SH-SY5Y (cell line): ENCODE results near the gene DNAJB14.

Experiments used
- GATA2 ChIP-seq: IDR thresholded peaks from 2 replicates; pipeline ENCODE4 v1.6.1; 2011; ENCODE audit warnings: mild to moderate bottlenecking, low read depth, low read length
- GATA3 ChIP-seq: IDR thresholded peaks from 2 replicates; pipeline ENCODE4 v1.6.1; 2011; ENCODE audit warnings: low read depth, mild to moderate bottlenecking, low read length, moderate library complexity

GRCh38 chr4:99848591-99849001 lies 97.8 kb downstream of the DNAJB14 start:
- TF ChIP-seq GATA2 (no peak), GATA3 (no peak)
